ENCODE data around the gene TUBA4A.
"Not testable (repeated sequence)": the region's sequence is repeated elsewhere in the genome, so short reads cannot be mapped to it uniquely, and the experiment has no call there.

TUBA4A gene

GRCh38 chr2:219266886-219267285 is 13.2 kb upstream of the TUBA4A start:
- no peak for DNase-seq

DNA sequence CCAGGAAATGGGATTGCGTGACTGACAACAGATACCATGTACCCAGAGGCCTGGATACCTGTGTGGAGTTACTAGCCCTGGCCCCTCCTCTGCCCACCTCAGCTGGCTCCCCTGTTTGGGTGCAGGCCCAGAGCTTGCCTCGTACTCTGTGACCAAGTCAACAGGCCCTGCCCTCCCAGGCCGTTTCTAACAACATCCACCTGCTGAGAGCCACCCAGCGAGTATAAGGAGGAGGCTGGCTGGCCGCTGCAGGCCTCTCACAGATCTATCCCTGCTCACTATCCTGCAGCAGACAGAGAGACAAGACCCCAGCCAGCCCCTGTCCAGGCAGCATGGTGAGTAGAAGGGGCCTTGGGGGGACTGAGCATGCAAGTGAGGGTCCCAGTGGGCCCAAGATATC is 12.5 kb upstream of the TUBA4A start:
- DNase-seq, result no peak

- no peak for DNase-seq
These were observed 7.5 kb upstream of the TUBA4A start for GRCh38 chr2:219261024-219261855.

DNA sequence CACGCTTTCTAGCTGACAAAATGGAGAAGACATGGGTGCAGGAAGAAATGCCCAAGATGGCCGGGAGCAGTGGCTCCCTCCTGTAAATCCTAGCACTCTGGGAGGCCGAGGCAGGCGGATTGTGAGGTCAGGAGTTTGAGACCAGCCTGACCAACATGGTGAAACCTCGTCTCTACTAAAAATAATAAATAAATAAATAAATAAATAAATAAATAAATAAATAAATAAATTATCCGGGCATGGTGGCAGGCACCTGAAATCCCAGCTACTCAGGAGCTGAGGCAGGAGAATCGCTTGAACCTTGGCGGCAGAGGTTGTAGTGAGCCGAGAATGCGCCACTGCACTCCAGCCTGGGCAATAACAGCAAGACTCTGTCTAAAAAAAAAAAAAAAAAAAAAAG is 5.2 kb upstream of the TUBA4A start:
- not testable (repeated sequence) for DNase-seq

DNA sequence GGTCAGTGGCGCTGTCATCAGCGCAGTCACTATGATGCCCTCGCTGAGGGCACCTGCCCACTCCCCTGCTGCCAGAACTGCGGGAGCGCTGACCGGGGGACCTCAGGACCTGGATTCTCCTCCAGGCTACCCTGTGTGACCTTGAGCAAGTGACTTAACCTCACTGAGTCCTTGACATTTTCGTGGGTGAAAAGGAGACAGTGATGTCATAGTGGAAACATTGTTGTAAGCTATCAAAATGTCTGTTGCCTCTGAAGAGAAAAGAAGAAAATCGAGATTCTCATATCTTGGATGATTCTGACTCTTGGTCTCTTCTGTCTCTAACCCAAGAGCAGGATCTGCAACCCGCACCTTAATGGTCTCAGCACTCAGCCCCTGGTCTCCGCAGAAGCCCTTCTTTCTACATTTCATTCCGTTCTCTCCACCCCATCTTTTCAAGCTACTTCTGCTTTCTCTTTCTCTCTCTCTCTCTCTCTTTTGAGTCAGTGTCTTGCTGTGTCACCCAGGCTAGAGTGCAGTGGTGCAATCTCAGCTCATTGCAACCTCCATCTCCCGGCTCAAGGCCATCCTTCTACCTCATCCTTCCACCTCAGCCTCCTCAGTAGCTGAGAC is 978 bp upstream of the TUBA4A start:
- DNase-seq, result no peak

DNA sequence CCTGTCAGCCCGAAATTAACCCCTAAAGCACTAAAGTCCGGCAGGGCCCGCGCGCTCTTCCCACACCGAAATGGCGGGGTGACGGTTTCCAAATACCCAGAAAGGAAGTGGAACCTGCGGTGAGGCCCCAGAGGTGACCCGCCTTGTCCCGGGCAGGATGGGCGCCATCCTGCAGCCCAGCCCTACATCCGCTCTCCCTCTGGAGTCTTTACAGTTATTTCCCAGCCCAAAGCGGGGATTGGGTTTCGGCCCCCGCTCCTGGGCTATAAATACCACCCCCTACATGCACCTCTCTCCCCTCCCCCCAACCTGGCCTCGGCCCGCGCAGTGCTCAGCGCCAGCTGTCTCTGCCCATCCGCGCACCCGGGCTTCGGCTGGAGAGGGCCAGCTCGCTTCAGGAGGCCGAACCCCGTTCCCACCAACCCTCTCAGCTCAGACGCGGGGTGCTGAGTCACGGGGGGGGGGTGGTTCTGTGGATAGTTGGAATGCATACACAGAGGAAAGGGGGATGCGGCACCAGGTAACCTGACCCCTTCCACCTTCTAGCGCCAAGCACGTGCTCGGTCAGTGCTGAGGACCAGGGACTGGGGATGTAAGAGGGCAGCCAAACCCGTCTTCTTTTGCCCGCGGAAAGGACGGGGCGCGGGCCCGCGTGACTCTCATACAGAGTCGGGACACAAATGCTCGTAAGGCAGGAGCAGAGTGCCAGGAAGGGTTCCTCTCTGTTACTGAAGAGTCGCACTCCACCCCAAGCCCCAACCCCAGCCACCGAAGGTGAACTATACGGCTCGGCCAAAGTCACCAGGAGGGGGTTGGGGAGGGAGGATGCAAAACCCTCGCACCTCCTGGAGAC is 592 bp downstream of the TUBA4A start, which contains the start of gene TUBA4B:
TSS of gene TUBA4B (plus strand) at position 344 of the 853 bp plus-strand sequence. CDS start at position 509, 165 bp downstream.
- no peak for DNase-seq

DNA sequence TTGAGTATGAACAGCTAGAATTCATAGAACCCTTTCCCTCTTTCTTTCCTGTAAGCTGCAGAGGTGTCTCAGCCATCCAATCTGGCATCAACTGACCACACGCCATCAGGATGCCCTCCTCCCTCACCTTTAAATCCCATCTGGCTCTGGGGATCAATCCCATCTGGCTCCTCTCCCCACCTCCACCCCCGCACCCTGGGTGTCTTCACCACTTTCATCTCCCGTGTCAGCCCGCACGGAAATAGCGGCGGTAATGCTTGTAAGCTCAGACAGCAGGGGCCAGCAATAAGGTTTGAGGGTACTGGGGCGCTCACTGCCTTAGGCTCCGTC is 1.2 kb downstream of the TUBA4A start:
- DNase-seq, result no peak

GRCh38 chr2:219252084-219252483 is 1.6 kb downstream of the TUBA4A start:
- DNase-seq, result no peak

DNA sequence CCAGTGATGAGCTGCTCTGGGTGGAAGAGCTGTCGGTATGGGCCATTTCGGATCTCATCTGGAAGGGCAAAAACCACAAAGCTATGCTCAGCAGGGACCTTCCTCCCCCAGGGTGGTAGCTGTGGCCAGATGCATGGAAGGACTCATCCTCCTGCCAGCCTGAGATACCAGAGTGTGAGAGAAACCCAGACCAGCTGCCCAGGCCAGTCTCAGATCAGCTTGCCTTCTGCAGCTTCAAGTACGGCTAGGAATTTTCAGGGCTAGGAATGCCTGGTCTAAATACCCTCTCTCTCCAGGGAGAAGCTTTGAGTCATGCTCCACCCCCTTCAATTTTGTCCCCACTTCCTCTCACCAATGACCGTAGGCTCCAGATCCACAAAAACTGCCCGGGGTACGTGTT is 2.1 kb downstream of the TUBA4A start:
- DNase-seq, result no peak

- no peak for DNase-seq
These were observed 3.5 kb downstream of the TUBA4A start for GRCh38 chr2:219250049-219250781.

GRCh38 chr2:219249203-219249980 is 4.3 kb downstream of the TUBA4A start:
- DNase-seq, result peak; percentile 72

GRCh38 chr2:219248845-219249202 is 4.9 kb downstream of the TUBA4A start:
- no peak for DNase-seq

GRCh38 chr2:219247678-219248642 is 5.8 kb downstream of the TUBA4A start:
- no peak for DNase-seq

GRCh38 chr2:219246559-219246958 is 7.2 kb downstream of the TUBA4A start:
- DNase-seq, result no peak

- no peak for DNase-seq
These were observed 7.9 kb downstream of the TUBA4A start for GRCh38 chr2:219245899-219246230.

- peak; percentile 90 for DNase-seq
These were observed 8.4 kb downstream of the TUBA4A start, which contains the start of the genes GLB1L and STK16 for GRCh38 chr2:219245148-219245898. TSS of gene GLB1L (minus strand) at chr2:219245444. CDS start at chr2:219243573, 1,871 bp downstream. TSS of gene STK16 (plus strand) at chr2:219245479. CDS start at chr2:219246000, 521 bp downstream.

DNA sequence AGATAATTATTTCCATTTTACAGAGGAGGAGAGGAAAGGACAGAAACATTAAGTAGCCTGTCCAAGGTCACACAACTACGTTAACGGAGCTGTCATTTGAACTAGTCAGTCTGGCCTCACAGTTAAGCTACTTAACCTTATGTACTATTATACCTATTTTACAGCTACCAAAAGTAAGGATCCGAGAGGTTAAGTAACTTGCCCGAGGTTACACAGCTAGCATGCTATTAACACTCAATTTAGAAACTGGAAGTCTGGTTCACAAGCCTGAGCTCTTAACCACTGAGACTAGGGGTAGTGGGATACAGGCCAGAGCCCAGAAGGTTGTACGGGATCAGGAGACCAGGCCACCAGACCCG is 8.9 kb downstream of the TUBA4A start:
- no peak for DNase-seq

GRCh38 chr2:219243291-219243761 is 10.4 kb downstream of the TUBA4A start:
- no peak for DNase-seq

GRCh38 chr2:219234331-219234730 is 19.4 kb downstream of the TUBA4A start:
- no peak for DNase-seq

GRCh38 chr2:219230059-219230540 is 23.6 kb downstream of the TUBA4A start:
- DNase-seq, result peak; percentile 56

All from fibroblast of upper back skin (primary cell).